ENCODE measurements around the gene NEDD8.
"Not testable (repeated sequence)": the region's sequence is repeated elsewhere in the genome, so short reads cannot be mapped to it uniquely, and the experiment has no call there.

NEDD8 gene

DNA sequence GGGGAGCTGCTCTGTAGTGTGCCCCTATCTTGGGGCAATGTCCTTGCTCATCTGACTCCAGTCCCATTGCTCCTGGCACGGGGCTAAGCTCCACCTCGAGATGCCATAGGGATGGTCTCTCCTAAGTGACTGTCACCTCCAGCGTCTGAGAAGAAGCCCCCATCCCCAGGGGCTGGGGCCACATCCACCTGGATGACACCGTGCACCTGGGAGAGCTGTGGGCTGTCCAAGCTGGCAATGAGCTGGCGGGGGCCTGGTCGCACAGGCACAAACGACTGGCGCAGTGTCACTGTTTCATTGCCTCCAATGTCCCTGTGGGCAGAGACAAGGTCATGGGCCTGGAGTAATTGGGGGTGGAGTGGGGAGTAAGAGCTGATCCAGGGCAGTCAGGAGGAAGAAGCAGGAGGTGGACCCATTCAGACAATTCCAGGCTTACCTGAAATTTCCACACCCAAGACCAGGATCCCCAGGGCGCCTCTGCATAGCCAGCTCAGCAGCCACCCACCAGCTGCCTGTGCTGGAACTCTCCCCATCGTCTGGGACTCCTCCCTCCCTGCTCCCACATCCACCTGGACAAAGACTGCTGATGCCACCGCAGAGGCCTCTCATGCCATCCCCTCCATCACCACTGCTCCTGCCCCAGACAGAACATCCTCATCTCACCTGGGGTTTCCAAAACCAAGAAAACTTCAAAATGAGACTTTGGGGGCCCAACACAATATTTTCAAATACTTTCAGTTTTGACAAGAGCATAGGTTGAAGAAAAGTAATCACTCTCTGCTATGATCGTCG, 17.3 kb upstream of the NEDD8 start:
- Histone ChIP-seq H3K9ac (ENCODE audit: low read depth in 1 of 2, low read length in 2 of 2) (no peak overlapping the region), H3K27ac (ENCODE audit: low read depth, low read length) (no peak overlapping the region), H3K36me3 (ENCODE audit: control insufficient read depth in 1 of 2, insufficient read depth in 2 of 2, low read length in 2 of 2) (peaks cover 0 to under 1% of the 10 kb centered on the region in 2 donors), H3K4me1 (ENCODE audit: control insufficient read depth in 1 of 2, insufficient read depth in 2 of 2, low read length in 2 of 2) (peaks cover 0 to 6% of the 10 kb centered on the region in 2 donors), H3K27me3 (ENCODE audit: control insufficient read depth in 1 of 2, insufficient read depth in 2 of 2, low read length in 2 of 2) (no peaks in the 10 kb centered on the region), H3K9me3 (ENCODE audit: control insufficient read depth in 1 of 2, low read length in 2 of 2) (no peaks in the 10 kb centered on the region), H3K4me3 (ENCODE audit: low read depth in 1 of 2, low read length in 2 of 2) (no peak overlapping the region)

DNA sequence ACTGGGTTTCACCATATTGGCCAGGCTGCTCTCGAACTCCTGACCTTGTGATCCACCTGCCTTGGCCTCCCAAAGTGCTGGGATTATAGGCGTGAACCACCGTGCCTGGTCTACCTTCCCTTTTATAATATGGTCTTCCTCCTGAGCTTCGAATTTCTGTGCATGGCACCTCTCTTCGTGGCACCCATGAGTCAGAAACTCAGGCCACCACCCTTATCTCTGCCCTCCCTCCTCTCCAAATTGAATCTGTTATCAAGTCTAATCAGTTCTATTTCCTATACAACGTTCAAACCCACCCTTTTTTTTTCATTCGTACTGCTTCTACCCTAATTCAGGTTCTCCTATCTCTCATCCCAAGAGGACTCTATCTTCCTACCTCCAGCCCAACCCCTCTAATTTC, 15.3 kb upstream of the NEDD8 start:
- Histone ChIP-seq H3K9ac (ENCODE audit: low read depth in 1 of 2, low read length in 2 of 2) (no peak overlapping the region), H3K27me3 (ENCODE audit: control insufficient read depth in 1 of 2, insufficient read depth in 2 of 2, low read length in 2 of 2) (no peaks in the 10 kb centered on the region), H3K4me3 (ENCODE audit: low read depth in 1 of 2, low read length in 2 of 2) (no peak overlapping the region), H3K36me3 (ENCODE audit: control insufficient read depth in 1 of 2, insufficient read depth in 2 of 2, low read length in 2 of 2) (no peaks in the 10 kb centered on the region), H3K4me1 (ENCODE audit: control insufficient read depth in 1 of 2, insufficient read depth in 2 of 2, low read length in 2 of 2) (peaks cover 6 to 15% of the 10 kb centered on the region in 2 donors), H3K9me3 (ENCODE audit: control insufficient read depth in 1 of 2, low read length in 2 of 2) (no peaks in the 10 kb centered on the region), H3K27ac (ENCODE audit: low read depth, low read length) (no peak overlapping the region)

DNA sequence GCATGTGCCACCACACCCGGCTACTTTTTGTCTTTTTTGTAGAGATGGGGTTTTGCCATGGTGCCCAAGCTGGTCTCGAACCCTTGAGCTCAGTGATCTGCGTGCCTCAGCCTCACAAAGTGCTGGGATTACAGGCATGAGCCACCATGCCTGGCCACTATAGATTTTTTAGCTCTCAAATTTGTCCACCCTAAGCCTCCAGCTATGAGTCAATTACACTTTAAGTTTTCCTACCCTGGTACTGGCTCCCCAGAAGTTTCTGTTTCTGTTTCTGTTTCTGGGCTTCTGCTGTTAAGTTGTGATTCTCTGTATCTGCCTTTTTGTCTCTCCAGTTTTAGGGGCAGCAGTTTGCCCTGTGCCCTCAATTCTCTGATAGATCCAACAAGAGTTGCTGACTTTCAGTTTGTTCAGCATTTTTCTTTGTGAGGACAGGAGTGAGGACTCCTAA, 14.6 kb upstream of the NEDD8 start:
- Histone ChIP-seq H3K27ac (ENCODE audit: low read depth, low read length) (no peak overlapping the region), H3K4me3 (ENCODE audit: low read depth in 1 of 2, low read length in 2 of 2) (no peak overlapping the region), H3K27me3 (ENCODE audit: control insufficient read depth in 1 of 2, insufficient read depth in 2 of 2, low read length in 2 of 2) (no peaks in the 10 kb centered on the region), H3K36me3 (ENCODE audit: control insufficient read depth in 1 of 2, insufficient read depth in 2 of 2, low read length in 2 of 2) (no peaks in the 10 kb centered on the region), H3K4me1 (ENCODE audit: control insufficient read depth in 1 of 2, insufficient read depth in 2 of 2, low read length in 2 of 2) (peaks cover 6 to 18% of the 10 kb centered on the region in 2 donors), H3K9me3 (ENCODE audit: control insufficient read depth in 1 of 2, low read length in 2 of 2) (no peaks in the 10 kb centered on the region), H3K9ac (ENCODE audit: low read depth in 1 of 2, low read length in 2 of 2) (peak overlapping the region in 1 of 2 donors; percentile 4)

DNA sequence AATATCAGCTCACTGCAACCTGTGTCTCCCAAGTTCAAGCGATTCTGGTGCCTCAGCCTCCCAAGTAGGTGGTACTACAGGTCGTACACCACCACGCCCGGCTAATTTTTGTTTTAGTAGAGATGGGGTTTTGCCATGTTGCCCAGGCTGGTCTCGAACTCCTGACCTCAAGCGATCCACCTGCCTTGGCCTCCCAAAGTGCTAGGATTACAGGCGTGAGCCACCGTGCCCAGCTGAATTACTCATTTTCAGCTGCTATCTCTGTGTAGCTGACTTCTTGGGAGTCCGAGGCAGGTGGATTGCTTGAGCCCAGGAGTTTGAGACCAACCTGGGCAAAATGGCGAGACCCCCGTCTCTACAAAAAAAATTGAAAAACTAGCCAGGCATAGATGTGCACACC, 13.2 kb upstream of the NEDD8 start:
- not testable (repeated sequence) for H3K9ac ChIP-seq (ENCODE audit: low read depth in 1 of 2, low read length in 2 of 2); H3K36me3 ChIP-seq (ENCODE audit: control insufficient read depth in 1 of 2, insufficient read depth in 2 of 2, low read length in 2 of 2); H3K9me3 ChIP-seq (ENCODE audit: control insufficient read depth in 1 of 2, low read length in 2 of 2); H3K27ac ChIP-seq (ENCODE audit: low read depth, low read length); H3K4me3 ChIP-seq (ENCODE audit: low read depth in 1 of 2, low read length in 2 of 2); H3K27me3 ChIP-seq (ENCODE audit: control insufficient read depth in 1 of 2, insufficient read depth in 2 of 2, low read length in 2 of 2)
- H3K4me1 ChIP-seq (ENCODE audit: control insufficient read depth in 1 of 2, insufficient read depth in 2 of 2, low read length in 2 of 2) = peaks cover 20 to 32% of the 10 kb centered on the region in 2 donors

DNA sequence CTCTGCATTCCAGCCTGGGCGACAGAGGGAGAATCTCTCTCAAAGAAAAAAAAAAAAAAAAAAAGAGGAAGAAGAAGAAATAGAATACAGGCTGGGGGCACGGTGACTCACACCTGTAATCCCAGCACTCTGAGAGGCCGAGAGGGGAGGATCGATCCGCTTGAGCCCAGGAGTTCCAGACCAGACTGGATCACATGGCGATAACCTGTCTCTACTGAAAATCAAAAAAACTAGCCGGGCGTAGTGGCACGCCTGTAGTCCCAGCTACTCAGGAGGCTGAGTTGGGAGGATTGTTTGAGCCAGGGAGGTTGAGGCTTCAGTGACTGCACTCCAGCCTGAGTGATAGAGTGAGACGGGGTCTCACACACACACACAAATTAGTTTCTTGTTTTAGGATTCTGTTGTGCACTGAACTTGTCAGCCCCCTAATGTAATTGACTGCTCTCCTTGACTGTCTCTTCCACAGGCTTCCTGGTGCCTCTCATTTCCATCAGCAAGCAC, 11.2 kb upstream of the NEDD8 start:
- Histone ChIP-seq H3K4me3 (ENCODE audit: low read depth in 1 of 2, low read length in 2 of 2) (peak overlapping the region; percentile 84 to 93), H3K27me3 (ENCODE audit: control insufficient read depth in 1 of 2, insufficient read depth in 2 of 2, low read length in 2 of 2) (no peaks in the 10 kb centered on the region), H3K9ac (ENCODE audit: low read depth in 1 of 2, low read length in 2 of 2) (peak overlapping the region; percentile 88 to 99), H3K9me3 (ENCODE audit: control insufficient read depth in 1 of 2, low read length in 2 of 2) (no peaks in the 10 kb centered on the region), H3K27ac (ENCODE audit: low read depth, low read length) (peak overlapping the region; percentile 100), H3K36me3 (ENCODE audit: control insufficient read depth in 1 of 2, insufficient read depth in 2 of 2, low read length in 2 of 2) (peaks cover 22 to 27% of the 10 kb centered on the region in 2 donors), H3K4me1 (ENCODE audit: control insufficient read depth in 1 of 2, insufficient read depth in 2 of 2, low read length in 2 of 2) (peaks cover 34 to 48% of the 10 kb centered on the region in 2 donors)

DNA sequence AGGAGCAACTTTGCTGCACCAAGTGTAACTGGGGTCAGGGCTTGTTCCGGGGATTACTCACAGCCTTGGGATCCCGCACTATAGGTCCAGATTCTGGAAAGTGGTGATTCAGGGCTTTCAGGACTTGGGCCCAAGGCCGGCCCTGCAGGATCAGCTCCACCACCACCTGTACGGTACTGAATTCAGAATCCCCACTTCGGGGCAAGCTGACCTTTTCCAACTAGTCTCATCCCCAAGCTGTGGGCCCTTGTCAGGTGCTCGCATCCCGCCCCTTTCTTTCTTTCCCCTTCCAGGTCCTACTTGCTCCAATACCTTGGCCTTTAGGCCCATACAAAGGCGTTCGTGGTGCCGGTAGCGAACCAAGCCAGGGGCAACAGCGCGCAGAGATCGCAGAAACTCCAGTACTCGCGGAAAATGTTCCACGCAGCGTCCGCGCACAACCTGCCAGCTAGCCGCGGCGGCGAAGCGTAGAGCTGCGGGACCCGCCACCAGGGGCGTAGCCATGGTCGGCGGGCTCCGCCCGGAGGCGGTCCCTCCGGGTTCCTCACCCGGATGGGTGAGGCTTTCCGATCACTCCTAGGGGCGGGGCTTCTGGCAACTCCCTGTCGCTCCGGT, 9.8 kb upstream of the NEDD8 start:
- Histone ChIP-seq H3K27me3 (ENCODE audit: control insufficient read depth in 1 of 2, insufficient read depth in 2 of 2, low read length in 2 of 2) (no peaks in the 10 kb centered on the region), H3K9ac (ENCODE audit: low read depth in 1 of 2, low read length in 2 of 2) (peak overlapping the region; percentile 88 to 99), H3K4me3 (ENCODE audit: low read depth in 1 of 2, low read length in 2 of 2) (peak overlapping the region; percentile 84 to 93), H3K27ac (ENCODE audit: low read depth, low read length) (peak overlapping the region; percentile 100), H3K4me1 (ENCODE audit: control insufficient read depth in 1 of 2, insufficient read depth in 2 of 2, low read length in 2 of 2) (peaks cover 34 to 46% of the 10 kb centered on the region in 2 donors), H3K9me3 (ENCODE audit: control insufficient read depth in 1 of 2, low read length in 2 of 2) (no peaks in the 10 kb centered on the region), H3K36me3 (ENCODE audit: control insufficient read depth in 1 of 2, insufficient read depth in 2 of 2, low read length in 2 of 2) (peaks cover 36 to 42% of the 10 kb centered on the region in 2 donors)

DNA sequence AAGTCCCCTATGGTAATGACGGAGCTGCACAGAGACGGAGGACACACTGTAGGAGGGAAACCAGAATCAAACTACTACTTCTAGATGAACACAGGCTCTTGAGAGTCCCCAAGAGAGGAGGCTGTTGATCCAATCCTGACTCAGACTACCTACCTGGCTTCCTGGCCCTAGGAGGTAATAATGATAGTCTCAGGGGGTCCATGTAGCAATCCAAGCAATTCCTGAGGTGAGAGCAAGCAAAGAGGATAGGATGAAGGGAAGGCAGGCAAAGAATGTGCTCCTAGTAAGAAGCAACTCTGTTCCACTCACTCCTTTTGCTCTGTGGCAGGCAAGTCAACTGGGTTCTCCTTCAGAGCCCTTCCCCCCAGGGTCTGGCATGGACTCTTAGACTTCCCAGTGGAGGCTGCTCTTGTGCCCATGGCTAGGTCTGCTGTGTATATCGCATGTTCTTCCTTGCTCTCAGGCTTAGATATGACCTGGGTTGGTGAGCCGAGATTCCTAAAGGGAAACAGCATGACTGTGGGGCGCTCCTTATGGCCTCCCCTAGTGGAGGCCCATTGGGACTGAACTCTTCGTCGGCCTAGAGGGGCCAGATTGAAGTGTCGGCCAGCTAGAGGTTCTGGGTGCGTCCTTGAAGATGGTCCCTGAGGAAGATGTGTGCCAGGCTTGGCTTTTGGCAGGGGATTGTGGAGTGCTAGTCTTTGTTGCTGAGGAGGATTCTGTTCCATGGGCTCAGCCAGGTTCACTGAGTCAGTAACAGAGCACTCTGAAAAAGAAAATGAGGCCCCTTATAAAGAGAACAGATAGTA, 8.1 kb upstream of the NEDD8 start:
- peak overlapping the region in 1 of 2 donors; percentile 29 for H3K4me3 ChIP-seq (ENCODE audit: low read depth in 1 of 2, low read length in 2 of 2)
- H3K27me3 ChIP-seq (ENCODE audit: control insufficient read depth in 1 of 2, insufficient read depth in 2 of 2, low read length in 2 of 2) = no peaks in the 10 kb centered on the region
- peaks cover 47 to 57% of the 10 kb centered on the region in 2 donors for H3K36me3 ChIP-seq (ENCODE audit: control insufficient read depth in 1 of 2, insufficient read depth in 2 of 2, low read length in 2 of 2)
- H3K9ac ChIP-seq (ENCODE audit: low read depth in 1 of 2, low read length in 2 of 2) = peak overlapping the region in 1 of 2 donors; percentile 88
- H3K4me1 ChIP-seq (ENCODE audit: control insufficient read depth in 1 of 2, insufficient read depth in 2 of 2, low read length in 2 of 2) = peaks cover 34 to 42% of the 10 kb centered on the region in 2 donors
- H3K9me3 ChIP-seq (ENCODE audit: control insufficient read depth in 1 of 2, low read length in 2 of 2) = no peaks in the 10 kb centered on the region
- no peak overlapping the region for H3K27ac ChIP-seq (ENCODE audit: low read depth, low read length)

DNA sequence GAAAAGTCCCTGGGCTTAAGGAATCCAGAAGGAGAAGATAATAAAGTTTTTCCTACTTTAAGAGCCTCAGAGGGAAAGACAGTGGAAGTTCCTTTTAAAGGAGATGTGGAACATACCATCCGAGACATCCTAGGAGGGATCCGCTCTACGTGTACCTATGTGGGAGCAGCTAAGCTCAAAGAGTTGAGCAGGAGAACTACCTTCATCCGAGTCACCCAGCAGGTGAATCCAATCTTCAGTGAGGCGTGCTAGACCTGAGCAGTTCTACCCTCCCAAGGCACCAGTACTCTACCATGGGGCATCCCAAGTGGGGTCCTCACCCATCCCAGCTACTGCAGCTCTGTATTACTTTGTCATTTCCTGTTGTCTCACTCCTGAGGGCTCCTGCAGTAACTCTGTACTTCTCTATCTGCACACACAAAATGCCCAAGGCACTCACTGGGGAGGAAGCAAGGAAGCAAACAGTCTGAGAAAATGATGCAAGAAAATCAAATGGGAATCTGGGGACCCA, 6.4 kb upstream of the NEDD8 start:
- H3K9me3 ChIP-seq (ENCODE audit: control insufficient read depth in 1 of 2, low read length in 2 of 2) = no peaks in the 10 kb centered on the region
- H3K4me3 ChIP-seq (ENCODE audit: low read depth in 1 of 2, low read length in 2 of 2) = no peak overlapping the region
- peaks cover 44 to 46% of the 10 kb centered on the region in 2 donors for H3K4me1 ChIP-seq (ENCODE audit: control insufficient read depth in 1 of 2, insufficient read depth in 2 of 2, low read length in 2 of 2)
- no peak overlapping the region for H3K9ac ChIP-seq (ENCODE audit: low read depth in 1 of 2, low read length in 2 of 2)
- no peaks in the 10 kb centered on the region for H3K27me3 ChIP-seq (ENCODE audit: control insufficient read depth in 1 of 2, insufficient read depth in 2 of 2, low read length in 2 of 2)
- H3K36me3 ChIP-seq (ENCODE audit: control insufficient read depth in 1 of 2, insufficient read depth in 2 of 2, low read length in 2 of 2) = peaks cover 47 to 64% of the 10 kb centered on the region in 2 donors
- H3K27ac ChIP-seq (ENCODE audit: low read depth, low read length) = no peak overlapping the region

DNA sequence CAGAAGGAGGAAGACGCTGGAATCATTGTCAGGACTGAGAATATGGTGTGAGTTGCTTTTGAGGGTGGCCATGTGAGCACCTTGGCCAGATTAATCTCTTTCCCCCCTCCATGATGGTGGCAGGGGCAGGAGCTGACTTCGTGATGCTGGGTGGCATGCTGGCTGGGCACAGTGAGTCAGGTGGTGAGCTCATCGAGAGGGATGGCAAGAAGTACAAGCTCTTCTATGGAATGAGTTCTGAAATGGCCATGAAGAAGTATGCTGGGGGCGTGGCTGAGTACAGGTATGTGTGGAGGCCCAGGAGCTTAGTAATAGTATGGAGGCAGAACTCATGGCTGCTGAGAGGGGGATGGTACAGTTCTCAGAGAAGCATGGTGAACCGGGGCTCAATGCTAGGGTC, 6.0 kb upstream of the NEDD8 start:
- H3K9me3 ChIP-seq (ENCODE audit: control insufficient read depth in 1 of 2, low read length in 2 of 2) = no peaks in the 10 kb centered on the region
- no peak overlapping the region for H3K9ac ChIP-seq (ENCODE audit: low read depth in 1 of 2, low read length in 2 of 2)
- no peaks in the 10 kb centered on the region for H3K27me3 ChIP-seq (ENCODE audit: control insufficient read depth in 1 of 2, insufficient read depth in 2 of 2, low read length in 2 of 2)
- H3K4me3 ChIP-seq (ENCODE audit: low read depth in 1 of 2, low read length in 2 of 2) = no peak overlapping the region
- peaks cover 44 to 47% of the 10 kb centered on the region in 2 donors for H3K4me1 ChIP-seq (ENCODE audit: control insufficient read depth in 1 of 2, insufficient read depth in 2 of 2, low read length in 2 of 2)
- peaks cover 47 to 64% of the 10 kb centered on the region in 2 donors for H3K36me3 ChIP-seq (ENCODE audit: control insufficient read depth in 1 of 2, insufficient read depth in 2 of 2, low read length in 2 of 2)
- H3K27ac ChIP-seq (ENCODE audit: low read depth, low read length) = no peak overlapping the region

Data from duodenal mucosa (tissue), 2 donors.